AG04449 (cell line): ENCODE measurements around the gene SLC35D1.

Source experiments
- CTCF ChIA-PET: fragments of 350-600 bp; formaldehyde crosslinking; extraction: SDS; loops from one replicate; lab custom pipeline; 2021; ENCODE audit warnings: antibody characterized with exemption; lab: Yijun Ruan, JAX
- POLR2A ChIA-PET: fragments of 400-600, 350-600 bp; formaldehyde crosslinking; extraction: SDS; loops from one replicate; lab custom pipeline; 2020; ENCODE audit warnings: antibody characterized with exemption, inconsistent platforms; lab: Yijun Ruan, JAX
- DNase-seq: peaks from one replicate; pipeline ENCODE4 v3.0.0-alpha.2; 2010; ENCODE audit warnings: low read depth, low spot score
- H3K4me3 ChIP-seq: 2 replicates; pipeline ENCODE4 v1.5.1; 2011; ENCODE audit warnings: low read depth, mild to moderate bottlenecking, control low read depth, low read length
- TF ChIP-seq, protein P1 (sequence below): IDR thresholded peaks from one replicate; pipeline ENCODE4 v1.5.1; 2011; ENCODE audit warnings: mild to moderate bottlenecking, moderate library complexity, low read length, control low read depth, inconsistent platforms; ENCODE audit not compliant: insufficient read depth; ENCODE audit errors: missing control alignments

The SLC35D1 gene

DNA sequence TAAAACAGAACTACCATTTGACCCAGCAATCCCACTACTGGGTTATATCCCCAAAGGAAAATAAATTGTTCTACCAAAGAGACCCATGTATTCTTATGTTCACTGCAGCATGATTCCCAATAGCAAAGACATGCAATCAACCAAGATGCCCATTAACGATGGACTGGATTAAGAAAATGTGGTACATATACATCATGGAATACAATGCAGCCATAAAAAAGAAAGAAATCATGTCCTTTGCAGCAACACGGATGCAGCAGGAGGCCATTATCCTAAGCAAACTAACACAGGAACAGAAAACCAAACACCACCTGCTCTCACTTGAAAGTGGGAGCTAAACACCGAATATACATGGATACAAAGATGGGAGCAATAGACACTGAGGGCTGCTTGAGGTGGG lies 44.2 kb downstream of the SLC35D1 start:
- no peak overlapping the region for H3K4me3 ChIP-seq
- ChIA-PET CTCF (no interaction called here), POLR2A (no interaction called here)
- TF ChIP-seq, protein P1, sequence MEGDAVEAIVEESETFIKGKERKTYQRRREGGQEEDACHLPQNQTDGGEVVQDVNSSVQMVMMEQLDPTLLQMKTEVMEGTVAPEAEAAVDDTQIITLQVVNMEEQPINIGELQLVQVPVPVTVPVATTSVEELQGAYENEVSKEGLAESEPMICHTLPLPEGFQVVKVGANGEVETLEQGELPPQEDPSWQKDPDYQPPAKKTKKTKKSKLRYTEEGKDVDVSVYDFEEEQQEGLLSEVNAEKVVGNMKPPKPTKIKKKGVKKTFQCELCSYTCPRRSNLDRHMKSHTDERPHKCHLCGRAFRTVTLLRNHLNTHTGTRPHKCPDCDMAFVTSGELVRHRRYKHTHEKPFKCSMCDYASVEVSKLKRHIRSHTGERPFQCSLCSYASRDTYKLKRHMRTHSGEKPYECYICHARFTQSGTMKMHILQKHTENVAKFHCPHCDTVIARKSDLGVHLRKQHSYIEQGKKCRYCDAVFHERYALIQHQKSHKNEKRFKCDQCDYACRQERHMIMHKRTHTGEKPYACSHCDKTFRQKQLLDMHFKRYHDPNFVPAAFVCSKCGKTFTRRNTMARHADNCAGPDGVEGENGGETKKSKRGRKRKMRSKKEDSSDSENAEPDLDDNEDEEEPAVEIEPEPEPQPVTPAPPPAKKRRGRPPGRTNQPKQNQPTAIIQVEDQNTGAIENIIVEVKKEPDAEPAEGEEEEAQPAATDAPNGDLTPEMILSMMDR: no peak
- DNase-seq: no peak

DNA sequence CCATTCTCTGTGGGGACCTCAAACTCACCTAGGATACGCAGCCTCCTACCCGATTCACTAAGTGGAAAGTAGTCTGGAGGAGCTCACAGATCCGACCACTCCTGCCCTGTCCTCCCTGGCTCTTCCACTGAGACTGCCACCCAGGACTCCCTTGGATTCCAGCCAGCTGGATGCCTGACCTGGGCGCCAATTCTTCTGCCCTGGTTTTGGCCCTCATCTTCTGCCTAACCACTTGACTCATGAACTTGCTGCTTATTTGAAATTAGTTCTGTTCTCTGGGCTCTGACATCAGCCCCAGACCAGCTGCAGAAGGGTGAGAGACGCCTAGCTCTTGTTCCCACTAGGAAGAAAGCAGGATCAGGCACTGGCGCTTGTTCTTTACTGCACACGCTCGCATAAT lies 48.9 kb downstream of the SLC35D1 start:
- no peak overlapping the region for H3K4me3 ChIP-seq
- CTCF ChIA-PET: interaction anchor here (1.2 to 7.0 kb wide), 3 partner anchors 9 to 208 kb away, joined by 3 to 76 read pairs (median 35); no protein-coding TSS in a partner anchor
- DNase-seq: no peak
- TF ChIP-seq, protein P1: no peak
- POLR2A ChIA-PET: interaction anchor here (0.6 kb wide), 1 partner anchor 1432 kb away, joined by 3 read pairs; no protein-coding TSS in a partner anchor

DNA sequence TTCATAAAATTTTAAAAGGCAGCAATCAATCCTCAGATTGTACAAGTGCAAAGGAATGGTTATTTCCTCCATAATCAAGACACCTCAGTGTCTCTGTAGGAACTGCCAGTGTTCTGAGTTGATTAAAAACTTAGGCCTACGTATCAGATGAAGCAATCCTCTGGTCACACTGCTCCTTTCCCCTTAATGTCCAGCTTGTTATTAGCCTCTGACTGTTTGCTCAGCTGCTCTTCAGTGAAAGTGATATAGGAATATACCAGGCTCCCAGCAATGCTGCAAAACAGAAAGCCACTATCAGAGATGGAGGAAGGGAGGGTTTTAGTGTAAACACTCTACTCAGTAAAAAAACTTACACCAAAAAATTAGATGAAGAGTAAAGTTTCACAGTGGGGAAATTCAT lies 49.8 kb downstream of the SLC35D1 start:
- H3K4me3 ChIP-seq: no peak overlapping the region
- POLR2A ChIA-PET: interaction anchor here (0.6 kb wide), 1 partner anchor 1431 kb away, joined by 3 read pairs; no protein-coding TSS in a partner anchor
- DNase-seq: no peak
- CTCF ChIA-PET: interaction anchor here (1.2 to 7.0 kb wide), 3 partner anchors 8 to 209 kb away, joined by 3 to 76 read pairs (median 35); no protein-coding TSS in a partner anchor
- TF ChIP-seq, protein P1: no peak

DNA sequence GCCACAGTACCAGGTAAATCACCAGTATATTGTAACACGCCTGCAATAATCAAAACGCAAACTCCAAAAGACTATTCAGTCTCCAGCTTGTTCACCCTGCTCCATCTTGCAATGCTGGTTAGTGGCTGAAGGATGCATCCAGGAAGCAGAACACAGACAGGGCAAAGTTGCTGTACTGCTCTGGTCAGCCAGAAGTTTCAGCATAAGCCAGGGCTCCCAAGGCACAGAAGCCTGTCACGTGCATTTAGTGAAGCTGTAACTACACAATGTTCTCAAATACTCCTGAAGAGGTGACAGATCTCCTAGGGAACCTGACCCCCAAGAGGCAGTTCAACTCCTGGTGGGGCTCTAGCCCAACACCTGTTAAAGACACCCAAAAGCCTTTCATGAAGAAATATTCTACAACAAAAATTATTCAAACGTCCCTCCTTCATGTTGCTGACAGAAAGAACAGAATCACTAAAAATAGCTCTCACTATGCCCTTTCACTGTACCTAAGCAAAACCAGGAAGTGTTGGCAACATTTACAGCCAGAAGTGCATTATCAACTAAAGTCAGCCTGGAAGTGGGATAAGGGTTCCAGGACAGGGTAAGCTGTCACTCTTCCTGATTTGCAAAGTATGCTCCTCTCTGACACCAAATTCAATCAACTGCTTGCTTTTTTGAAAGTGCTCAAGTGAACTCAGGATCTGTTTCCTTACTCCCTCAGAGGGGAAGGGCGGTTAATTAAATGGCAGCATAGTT lies 52.1 kb downstream of the SLC35D1 start:
- DNase-seq: no peak
- ChIA-PET CTCF (interaction anchor here (1.3 to 7.0 kb wide), 4 partner anchors 15 to 238 kb away, joined by 3 to 76 read pairs (median 9); no protein-coding TSS in a partner anchor), POLR2A (interaction anchor here (0.7 kb wide), 1 partner anchor 9 kb away, joined by 3 read pairs; no protein-coding TSS in a partner anchor)
- H3K4me3 ChIP-seq: no peak overlapping the region
- TF ChIP-seq, protein P1: no peak

DNA sequence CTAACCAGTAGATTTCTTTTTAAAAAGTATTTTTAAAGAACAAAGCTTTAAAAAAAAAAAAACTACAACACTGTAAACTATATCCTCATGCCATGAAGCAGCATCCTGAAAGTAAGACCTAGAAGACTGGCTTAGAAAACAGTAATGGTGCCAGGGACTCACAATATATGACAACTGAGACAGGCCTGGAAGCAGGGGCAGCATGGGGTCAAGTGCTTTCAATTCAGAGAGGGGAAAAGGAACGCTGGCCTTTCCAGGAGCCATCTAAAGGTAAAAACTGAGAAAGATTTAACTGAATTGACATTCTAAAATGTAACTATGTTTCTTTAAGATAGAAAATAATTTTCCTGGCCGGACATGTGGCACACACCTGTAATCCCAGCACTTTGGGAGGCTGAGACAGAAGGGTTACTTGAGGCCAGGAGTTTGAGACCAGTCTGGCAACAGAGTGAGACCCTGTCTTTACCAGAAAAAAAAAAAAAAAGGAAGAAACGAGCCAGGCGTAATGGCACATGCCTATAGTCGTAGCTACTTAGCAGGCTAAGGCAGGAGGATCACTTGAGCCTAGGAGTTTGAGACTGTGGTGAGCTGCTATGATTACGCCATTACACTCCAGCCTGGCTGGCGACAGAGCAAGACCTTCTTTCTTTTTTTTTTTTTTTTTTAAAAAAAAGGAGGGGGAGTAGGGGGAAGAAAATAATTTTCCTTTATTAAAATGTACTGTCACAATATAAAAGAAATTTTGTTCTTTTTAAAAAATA lies 54.1 kb downstream of the SLC35D1 start:
- DNase-seq: no peak
- POLR2A ChIA-PET: no interaction called here
- CTCF ChIA-PET: interaction anchor here (0.7 to 7.0 kb wide), 8 partner anchors 8 to 1015 kb away, joined by 3 to 76 read pairs (median 4); no protein-coding TSS in a partner anchor
- TF ChIP-seq, protein P1: no peak
- H3K4me3 ChIP-seq: no peak overlapping the region
